Measurements from ENCODE around the gene MIEF2.

Gene MIEF2

DNA sequence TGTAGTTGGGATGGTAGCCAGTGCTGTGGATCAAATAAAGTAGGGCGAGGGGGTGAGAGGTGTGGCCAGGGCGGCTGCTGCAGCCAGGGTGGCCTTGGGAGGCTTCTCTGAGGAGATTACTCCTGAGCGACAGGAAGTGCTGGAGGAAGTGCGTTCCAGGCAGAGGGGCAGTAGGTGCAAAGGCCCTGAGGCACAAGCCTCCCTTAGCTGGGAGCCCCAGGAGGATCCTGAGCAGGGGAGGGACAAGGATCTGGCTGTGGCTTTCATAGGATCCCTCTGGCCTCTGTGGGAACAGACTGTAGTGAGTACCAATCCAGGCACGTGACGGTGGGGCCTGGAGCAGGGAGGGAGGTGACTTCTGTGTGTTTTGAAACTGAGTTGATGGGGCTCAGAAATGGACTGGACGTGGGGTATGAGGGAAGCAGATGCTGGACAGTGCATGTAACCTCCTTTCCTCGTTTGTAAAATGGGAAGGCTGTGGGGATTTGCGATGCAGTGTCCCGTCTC, 32.2 kb upstream of the MIEF2 start:
- DNase-seq (ENCODE audit: low spot score in 2 of 2): no peak
- peaks cover 7% of the 10 kb centered on the region for H3K36me3 Mint-ChIP-seq (ENCODE audit: insufficient read depth)
- H3K27ac Mint-ChIP-seq (ENCODE audit: low read depth): no peak overlapping the region
- no peaks in the 10 kb centered on the region for H3K27me3 Mint-ChIP-seq
- ATAC-seq (replicated peaks; ENCODE audit: extremely low read depth, poor library complexity, severe bottlenecking): no peak
- H3K4me1 Mint-ChIP-seq: peaks cover 44% of the 10 kb centered on the region
- no peak overlapping the region for H3K4me3 Mint-ChIP-seq
- H3K9me3 Mint-ChIP-seq: no peaks in the 10 kb centered on the region

GRCh38 chr17:18229254-18229653, 31.2 kb upstream of the MIEF2 start:
- H3K36me3 Mint-ChIP-seq (ENCODE audit: insufficient read depth): peaks cover 7% of the 10 kb centered on the region
- H3K4me1 Mint-ChIP-seq: peaks cover 44% of the 10 kb centered on the region
- H3K27me3 Mint-ChIP-seq: no peaks in the 10 kb centered on the region
- DNase-seq (ENCODE audit: low spot score in 2 of 2) (no peak), ATAC-seq (replicated peaks; ENCODE audit: extremely low read depth, poor library complexity, severe bottlenecking) (no peak)
- H3K4me3 Mint-ChIP-seq: no peak overlapping the region
- no peaks in the 10 kb centered on the region for H3K9me3 Mint-ChIP-seq
- no peak overlapping the region for H3K27ac Mint-ChIP-seq (ENCODE audit: low read depth)

GRCh38 chr17:18229771-18230170, 30.7 kb upstream of the MIEF2 start:
- H3K27me3 Mint-ChIP-seq: no peaks in the 10 kb centered on the region
- H3K27ac Mint-ChIP-seq (ENCODE audit: low read depth): no peak overlapping the region
- no peak for DNase-seq (ENCODE audit: low spot score in 2 of 2)
- peaks cover 7% of the 10 kb centered on the region for H3K36me3 Mint-ChIP-seq (ENCODE audit: insufficient read depth)
- H3K9me3 Mint-ChIP-seq: no peaks in the 10 kb centered on the region
- ATAC-seq (replicated peaks; ENCODE audit: extremely low read depth, poor library complexity, severe bottlenecking): no peak
- H3K4me1 Mint-ChIP-seq: peaks cover 44% of the 10 kb centered on the region
- H3K4me3 Mint-ChIP-seq: no peak overlapping the region

GRCh38 chr17:18230288-18231141, 29.9 kb upstream of the MIEF2 start:
- H3K9me3 Mint-ChIP-seq: no peaks in the 10 kb centered on the region
- ATAC-seq (replicated peaks; ENCODE audit: extremely low read depth, poor library complexity, severe bottlenecking) (no peak), DNase-seq (ENCODE audit: low spot score in 2 of 2) (no peak)
- H3K36me3 Mint-ChIP-seq (ENCODE audit: insufficient read depth): peaks cover 7% of the 10 kb centered on the region
- no peaks in the 10 kb centered on the region for H3K27me3 Mint-ChIP-seq
- H3K27ac Mint-ChIP-seq (ENCODE audit: low read depth): no peak overlapping the region
- no peak overlapping the region for H3K4me3 Mint-ChIP-seq
- H3K4me1 Mint-ChIP-seq: peaks cover 44% of the 10 kb centered on the region

DNA sequence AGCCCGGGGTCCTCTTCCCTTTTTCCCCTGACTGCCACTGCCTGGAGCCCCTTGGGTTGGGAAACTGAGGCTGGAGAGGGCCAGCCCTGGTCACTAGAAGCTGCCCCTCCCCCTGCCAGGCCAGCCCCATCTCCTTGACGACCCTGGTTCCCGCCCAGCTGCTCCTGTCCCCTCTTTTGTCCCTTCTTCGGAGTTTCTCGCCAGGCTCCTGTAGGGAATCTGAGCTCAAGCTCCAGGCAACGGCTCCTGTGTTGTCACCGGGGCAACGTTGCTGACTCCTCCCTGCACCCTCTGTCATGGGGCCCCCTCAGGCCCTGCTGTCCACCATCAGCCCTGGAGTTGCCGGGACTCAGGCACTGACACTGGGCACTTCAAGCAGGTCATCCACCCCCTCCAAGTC, 29.3 kb upstream of the MIEF2 start:
- Mint-ChIP-seq H3K27me3 (no peaks in the 10 kb centered on the region), H3K36me3 (ENCODE audit: insufficient read depth) (peaks cover 6% of the 10 kb centered on the region), H3K4me3 (no peak overlapping the region), H3K4me1 (peaks cover 44% of the 10 kb centered on the region), H3K27ac (ENCODE audit: low read depth) (no peak overlapping the region), H3K9me3 (no peaks in the 10 kb centered on the region)
- no peak for DNase-seq (ENCODE audit: low spot score in 2 of 2)
- ATAC-seq (replicated peaks; ENCODE audit: extremely low read depth, poor library complexity, severe bottlenecking): no peak

- peaks cover 3% of the 10 kb centered on the region for H3K36me3 Mint-ChIP-seq (ENCODE audit: insufficient read depth)
- DNase-seq (ENCODE audit: low spot score in 2 of 2): no peak
- no peak for ATAC-seq (replicated peaks; ENCODE audit: extremely low read depth, poor library complexity, severe bottlenecking)
Measured at GRCh38 chr17:18233803-18234518, 26.5 kb upstream of the MIEF2 start.

GRCh38 chr17:18234853-18235380, 25.5 kb upstream of the MIEF2 start:
- Mint-ChIP-seq H3K4me3 (no peak overlapping the region), H3K36me3 (ENCODE audit: insufficient read depth) (peaks cover 4% of the 10 kb centered on the region), H3K9me3 (no peaks in the 10 kb centered on the region), H3K27ac (ENCODE audit: low read depth) (no peak overlapping the region), H3K27me3 (no peaks in the 10 kb centered on the region), H3K4me1 (peaks cover 12% of the 10 kb centered on the region)
- no peak for ATAC-seq (replicated peaks; ENCODE audit: extremely low read depth, poor library complexity, severe bottlenecking)
- DNase-seq (ENCODE audit: low spot score in 2 of 2): no peak

More at GRCh38 chr17:18233803-18234518, 26.5 kb upstream of the MIEF2 start:
- H3K9me3 Mint-ChIP-seq: no peaks in the 10 kb centered on the region
- H3K27ac Mint-ChIP-seq (ENCODE audit: low read depth): no peak overlapping the region
- no peaks in the 10 kb centered on the region for H3K27me3 Mint-ChIP-seq
- peaks cover 17% of the 10 kb centered on the region for H3K4me1 Mint-ChIP-seq
- H3K4me3 Mint-ChIP-seq: no peak overlapping the region

GRCh38 chr17:18235743-18236256, 24.7 kb upstream of the MIEF2 start:
- Mint-ChIP-seq H3K36me3 (ENCODE audit: insufficient read depth) (peaks cover 7% of the 10 kb centered on the region), H3K4me1 (peaks cover 10% of the 10 kb centered on the region), H3K4me3 (no peak overlapping the region), H3K9me3 (no peaks in the 10 kb centered on the region), H3K27ac (ENCODE audit: low read depth) (peak overlapping the region; percentile 32), H3K27me3 (no peaks in the 10 kb centered on the region)
- DNase-seq (ENCODE audit: low spot score in 2 of 2) (no peak), ATAC-seq (replicated peaks; ENCODE audit: extremely low read depth, poor library complexity, severe bottlenecking) (no peak)

- Mint-ChIP-seq H3K36me3 (ENCODE audit: insufficient read depth) (peaks cover 7% of the 10 kb centered on the region), H3K9me3 (no peaks in the 10 kb centered on the region), H3K27me3 (no peaks in the 10 kb centered on the region), H3K4me1 (peaks cover 5% of the 10 kb centered on the region), H3K27ac (ENCODE audit: low read depth) (peak overlapping the region; percentile 32), H3K4me3 (no peak overlapping the region)
- DNase-seq (ENCODE audit: low spot score in 2 of 2) (no peak), ATAC-seq (replicated peaks; ENCODE audit: extremely low read depth, poor library complexity, severe bottlenecking) (no peak)
Measured at GRCh38 chr17:18236494-18236893, 24.0 kb upstream of the MIEF2 start.

DNA sequence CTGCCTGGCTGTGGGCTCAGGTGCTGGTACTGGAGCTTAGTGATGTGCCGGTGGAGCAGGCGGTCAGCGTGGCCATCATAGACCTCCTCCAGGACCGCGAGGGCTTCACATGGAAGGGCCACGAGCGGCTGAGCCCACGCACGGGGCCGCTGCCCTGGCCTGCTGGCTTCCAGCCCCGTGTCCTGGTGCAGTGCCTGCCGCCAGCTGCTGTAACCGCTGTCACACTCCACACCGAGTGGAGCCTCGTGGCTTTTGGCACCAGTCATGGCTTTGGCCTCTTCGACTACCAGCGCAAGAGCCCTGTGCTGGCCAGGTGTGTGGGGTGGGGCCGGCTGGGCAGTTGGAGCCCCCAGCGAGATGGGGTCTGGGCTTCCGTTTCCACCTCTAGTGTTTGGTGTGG, 23.0 kb upstream of the MIEF2 start:
- no peaks in the 10 kb centered on the region for H3K9me3 Mint-ChIP-seq
- H3K27ac Mint-ChIP-seq (ENCODE audit: low read depth): no peak overlapping the region
- ATAC-seq (replicated peaks; ENCODE audit: extremely low read depth, poor library complexity, severe bottlenecking) (no peak), DNase-seq (ENCODE audit: low spot score in 2 of 2) (no peak)
- H3K36me3 Mint-ChIP-seq (ENCODE audit: insufficient read depth): peaks cover 7% of the 10 kb centered on the region
- no peak overlapping the region for H3K4me3 Mint-ChIP-seq
- peaks cover 5% of the 10 kb centered on the region for H3K4me1 Mint-ChIP-seq
- no peaks in the 10 kb centered on the region for H3K27me3 Mint-ChIP-seq

DNA sequence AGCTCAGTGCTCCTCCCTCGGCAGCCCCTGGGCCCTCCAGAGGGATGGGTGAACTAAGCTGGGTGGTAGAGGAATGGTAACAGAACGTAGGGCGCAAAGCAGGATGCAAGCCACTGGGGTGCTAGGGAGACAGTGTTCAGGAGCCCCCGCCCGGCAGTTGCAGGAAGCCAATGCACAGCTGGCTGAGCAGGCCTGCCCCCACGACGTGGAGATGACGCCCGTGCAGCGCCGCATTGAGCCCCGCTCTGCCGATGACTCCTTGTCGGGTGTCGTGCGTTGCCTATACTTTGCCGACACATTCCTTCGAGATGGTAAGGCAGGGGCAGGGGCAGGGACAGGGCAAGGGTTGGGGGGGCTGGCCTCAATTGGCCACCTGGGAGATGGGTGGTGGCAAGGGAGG, 22.2 kb upstream of the MIEF2 start:
- no peaks in the 10 kb centered on the region for H3K27me3 Mint-ChIP-seq
- no peak overlapping the region for H3K27ac Mint-ChIP-seq (ENCODE audit: low read depth)
- DNase-seq (ENCODE audit: low spot score in 2 of 2) (no peak), ATAC-seq (replicated peaks; ENCODE audit: extremely low read depth, poor library complexity, severe bottlenecking) (no peak)
- peaks cover 8% of the 10 kb centered on the region for H3K36me3 Mint-ChIP-seq (ENCODE audit: insufficient read depth)
- no peak overlapping the region for H3K4me3 Mint-ChIP-seq
- no peaks in the 10 kb centered on the region for H3K9me3 Mint-ChIP-seq
- peaks cover 5% of the 10 kb centered on the region for H3K4me1 Mint-ChIP-seq

- Mint-ChIP-seq H3K9me3 (no peaks in the 10 kb centered on the region), H3K27me3 (no peaks in the 10 kb centered on the region), H3K4me1 (peaks cover 5% of the 10 kb centered on the region), H3K4me3 (no peak overlapping the region), H3K36me3 (ENCODE audit: insufficient read depth) (peaks cover 16% of the 10 kb centered on the region), H3K27ac (ENCODE audit: low read depth) (peak overlapping the region; percentile 70)
- DNase-seq (ENCODE audit: low spot score in 2 of 2) (no peak), ATAC-seq (replicated peaks; ENCODE audit: extremely low read depth, poor library complexity, severe bottlenecking) (no peak)
Measured at GRCh38 chr17:18240449-18240848, 20.0 kb upstream of the MIEF2 start.

All from central memory CD8-positive, alpha-beta T cell (primary cell).